Calu3 (cell line): ENCODE results near the gene RXYLT1. TPM values are rescaled to one million over a fixed set of nuclear protein-coding genes. Genes with fewer than 3 reads are reported as not detected.
A peak's percentile ranks its signal among the peaks of the same experiment; 100 is the strongest.

Experiments used
- BruUV-seq: library from RNA; stranded (reverse); fragments of 400-500 nt; replicated peaks from 2 replicates; lab custom pipeline; 2021; lab: Mats Ljungman, UMichigan
- CTCF ChIA-PET: fragments of 300-600 bp; sonication (Branson Sonifier 250); formaldehyde crosslinking; loops from one replicate; lab custom pipeline; 2022; ENCODE audit warnings: antibody characterized with exemption; lab: Charles Lee
- DNase-seq: peaks from one replicate; pipeline ENCODE4 v3.0.0; 2022
- H3K27ac Mint-ChIP-seq: one replicate; pipeline ENCODE4 v1.8.0; 2022; ENCODE audit warnings: mixed read lengths; ENCODE audit not compliant: unreplicated experiment
- H3K27me3 Mint-ChIP-seq: one replicate; pipeline ENCODE4 v1.8.0; 2022; ENCODE audit warnings: mixed read lengths; ENCODE audit not compliant: unreplicated experiment
- H3K36me3 Mint-ChIP-seq: one replicate; pipeline ENCODE4 v1.8.0; 2022; ENCODE audit warnings: mild to moderate bottlenecking, moderate library complexity, mixed read lengths; ENCODE audit not compliant: insufficient read depth, unreplicated experiment
- H3K4me1 Mint-ChIP-seq: one replicate; pipeline ENCODE4 v1.8.0; 2022; ENCODE audit warnings: mild to moderate bottlenecking, low read depth, mixed read lengths; ENCODE audit not compliant: unreplicated experiment
- H3K4me3 Mint-ChIP-seq: one replicate; pipeline ENCODE4 v1.8.0; 2022; ENCODE audit warnings: mild to moderate bottlenecking, low read depth, moderate library complexity, mixed read lengths; ENCODE audit not compliant: unreplicated experiment
- H3K9me3 Mint-ChIP-seq: one replicate; pipeline ENCODE4 v1.8.0; 2022; ENCODE audit warnings: low read depth, mixed read lengths; ENCODE audit not compliant: unreplicated experiment
- CTCF ChIP-seq: fragments of 200-600 bp; IDR thresholded peaks from one replicate; pipeline ENCODE4 v1.8.0; 2022; ENCODE audit warnings: antibody characterized with exemption; ENCODE audit not compliant: unreplicated experiment
- intact Hi-C: fragments of 100-400 bp; cut with micrococcal nuclease; formaldehyde crosslinking; loops from one replicate; pipeline ENCODE4 v1.10.0; 2022; ENCODE audit not compliant: unreplicated experiment
- total RNA-seq: library from RNA; stranded (reverse); gene quantifications from 2 replicates; pipeline ENCODE4 v1.2.3, GENCODE V29; 2022

RXYLT1 gene
- total RNA-seq, 1 experiment from 2014 or later, result 28.6 TPM

DNA sequence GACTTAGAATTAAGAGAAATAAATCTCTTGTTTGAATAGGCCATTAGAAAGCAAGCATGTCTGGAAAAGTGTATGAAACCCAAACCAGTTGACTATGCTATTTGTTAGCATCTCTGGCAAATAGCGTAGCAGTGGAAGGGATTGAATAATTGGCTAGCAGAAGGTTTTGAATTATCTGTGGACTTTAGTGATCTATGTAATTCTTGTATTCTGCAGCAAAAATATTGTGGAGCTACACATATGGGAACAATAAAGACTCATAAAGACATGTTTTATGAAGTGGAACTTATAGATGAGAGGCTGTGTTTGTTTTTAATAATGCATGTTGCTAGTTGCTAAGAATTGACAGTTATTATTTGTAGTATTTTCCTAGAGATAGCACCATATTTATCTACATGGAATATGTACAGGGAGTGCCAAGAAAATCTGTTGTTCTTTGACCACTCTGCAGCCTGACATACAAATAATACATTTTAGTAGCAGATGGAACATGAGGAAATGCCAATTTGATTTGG, 69.5 kb downstream of the RXYLT1 start:
- Mint-ChIP-seq H3K27ac (no peak overlapping the region), H3K4me3 (peak overlapping the region; percentile 46), H3K36me3 (peaks cover 18% of the 10 kb centered on the region), H3K9me3 (no peaks in the 10 kb centered on the region), H3K4me1 (peaks cover 33% of the 10 kb centered on the region), H3K27me3 (no peaks in the 10 kb centered on the region)
- CTCF ChIA-PET, result no interaction called here
- intact Hi-C loops, result loop anchor here (5.0 kb wide), 1 partner anchor 238 kb away; no protein-coding TSS in a partner anchor
- BruUV-seq, result no TSS peak
- DNase-seq, result no peak
- no peak for TF ChIP-seq CTCF

- no peak for DNase-seq
- intact Hi-C loops, result loop anchor here (5.0 kb wide), 1 partner anchor 238 kb away; no protein-coding TSS in a partner anchor
- H3K4me3 Mint-ChIP-seq, result no peak overlapping the region
- H3K36me3 Mint-ChIP-seq, result peaks cover 13% of the 10 kb centered on the region
- no TSS peak for BruUV-seq
- CTCF ChIA-PET, result no interaction called here
- peaks cover 33% of the 10 kb centered on the region for H3K4me1 Mint-ChIP-seq
- no peak for TF ChIP-seq CTCF
- H3K27ac Mint-ChIP-seq, result no peak overlapping the region
- H3K27me3 Mint-ChIP-seq, result no peaks in the 10 kb centered on the region
- H3K9me3 Mint-ChIP-seq, result no peaks in the 10 kb centered on the region
These were observed 69.9 kb downstream of the RXYLT1 start for GRCh38 chr12:63849641-63850040.

DNA sequence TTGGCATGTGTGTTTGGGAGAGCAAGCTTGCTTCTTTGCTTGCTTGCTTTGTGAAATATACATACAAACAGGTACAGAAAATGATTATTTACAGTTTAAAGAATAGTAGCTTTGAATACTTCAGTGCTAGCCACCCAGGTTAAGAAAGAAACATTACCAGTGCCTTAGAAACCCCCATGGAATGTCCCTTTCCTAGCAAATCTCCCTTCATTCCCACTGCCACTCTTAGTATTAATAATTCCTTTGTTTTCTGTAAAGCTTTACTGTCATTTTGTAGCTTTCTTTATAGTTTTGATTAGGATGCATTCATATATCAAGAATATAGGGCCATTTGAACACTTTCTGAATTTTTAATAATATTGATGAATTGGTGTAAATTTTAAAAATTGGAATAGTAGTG, 74.3 kb downstream of the RXYLT1 start:
- H3K27me3 Mint-ChIP-seq, result no peaks in the 10 kb centered on the region
- CTCF ChIA-PET, result interaction anchor here (1.0 to 1.3 kb wide), 3 partner anchors 10 to 113 kb away, joined by 3 to 5 read pairs (median 4); no protein-coding TSS in a partner anchor
- no peaks in the 10 kb centered on the region for H3K9me3 Mint-ChIP-seq
- no TSS peak for BruUV-seq
- H3K4me3 Mint-ChIP-seq, result no peak overlapping the region
- no peak for DNase-seq
- peaks cover 12% of the 10 kb centered on the region for H3K4me1 Mint-ChIP-seq
- H3K36me3 Mint-ChIP-seq, result no peaks in the 10 kb centered on the region
- TF ChIP-seq CTCF, result no peak
- intact Hi-C loops, result no loop called here
- H3K27ac Mint-ChIP-seq, result no peak overlapping the region

- Mint-ChIP-seq H3K4me1 (peaks cover under 1% of the 10 kb centered on the region), H3K4me3 (no peak overlapping the region), H3K27ac (no peak overlapping the region), H3K9me3 (no peaks in the 10 kb centered on the region), H3K27me3 (no peaks in the 10 kb centered on the region), H3K36me3 (no peaks in the 10 kb centered on the region)
- TF ChIP-seq CTCF, result no peak
- no peak for DNase-seq
- CTCF ChIA-PET, result no interaction called here
- intact Hi-C loops, result no loop called here
- no TSS peak for BruUV-seq
These were observed 75.6 kb downstream of the RXYLT1 start for GRCh38 chr12:63855299-63855698.
